HG03108 (cell line): ENCODE data around the gene SERPINE3.

Source experiments
- ATAC-seq: cut with Tn5 transposase; IDR thresholded peaks from one replicate; pipeline ENCODE4 v1.9.1; 2021; ENCODE audit warnings: moderate library complexity; ENCODE audit not compliant: unreplicated experiment

SERPINE3 gene

DNA sequence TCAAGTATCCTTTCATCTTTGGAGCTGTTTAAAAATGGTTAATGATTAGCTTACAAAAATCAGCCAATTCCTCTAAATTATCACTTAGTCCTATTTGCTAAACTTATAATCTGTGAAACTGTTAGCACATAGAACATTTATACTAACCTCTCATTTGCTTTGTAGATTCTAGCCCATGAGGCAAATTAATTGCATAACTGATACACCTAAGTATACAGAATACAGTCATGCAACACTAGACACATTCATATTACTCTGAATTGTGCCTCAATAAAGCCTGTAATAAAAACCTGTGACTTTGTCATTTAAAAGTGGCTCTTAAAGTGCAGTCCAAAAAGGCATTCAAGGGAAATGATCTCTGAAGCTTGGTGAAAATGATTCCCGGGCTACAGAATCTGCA, 21.0 kb downstream of the SERPINE3 start:
- ATAC-seq, result no peak

GRCh38 chr13:51361106-51361505, 21.6 kb downstream of the SERPINE3 start:
- no peak for ATAC-seq

GRCh38 chr13:51363625-51364024, 24.1 kb downstream of the SERPINE3 start:
- ATAC-seq, result no peak

DNA sequence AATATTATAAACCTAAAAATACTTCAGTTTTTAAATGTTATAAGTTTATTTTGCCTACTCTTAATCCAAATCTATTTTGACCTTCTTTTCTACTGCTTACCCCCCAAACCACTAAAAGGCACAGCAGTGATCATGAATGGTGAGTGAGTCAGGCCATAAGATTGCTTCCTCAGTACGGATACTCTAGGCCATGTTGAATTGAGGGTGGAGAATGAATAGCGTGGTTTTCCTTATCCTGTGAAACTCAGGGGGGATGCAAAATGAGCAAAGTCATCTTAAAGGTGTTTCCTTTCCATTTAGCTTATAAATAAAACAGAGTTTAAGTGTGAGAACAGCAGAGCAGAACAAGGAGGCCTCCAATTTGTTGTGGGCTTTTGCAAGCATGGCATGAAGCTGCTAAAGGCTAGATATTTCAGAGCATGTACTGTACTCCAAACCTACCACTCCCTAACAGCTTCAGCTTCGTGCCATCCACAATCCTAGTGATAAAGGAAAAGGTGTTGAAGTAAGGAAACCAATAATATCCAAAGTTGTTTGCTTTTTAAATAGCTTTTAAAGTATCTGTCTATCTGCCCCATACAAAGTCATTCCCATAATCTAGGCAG, 25.0 kb downstream of the SERPINE3 start:
- ATAC-seq, result no peak

- ATAC-seq, result no peak
Measured at GRCh38 chr13:51370116-51370515, 30.6 kb downstream of the SERPINE3 start.

DNA sequence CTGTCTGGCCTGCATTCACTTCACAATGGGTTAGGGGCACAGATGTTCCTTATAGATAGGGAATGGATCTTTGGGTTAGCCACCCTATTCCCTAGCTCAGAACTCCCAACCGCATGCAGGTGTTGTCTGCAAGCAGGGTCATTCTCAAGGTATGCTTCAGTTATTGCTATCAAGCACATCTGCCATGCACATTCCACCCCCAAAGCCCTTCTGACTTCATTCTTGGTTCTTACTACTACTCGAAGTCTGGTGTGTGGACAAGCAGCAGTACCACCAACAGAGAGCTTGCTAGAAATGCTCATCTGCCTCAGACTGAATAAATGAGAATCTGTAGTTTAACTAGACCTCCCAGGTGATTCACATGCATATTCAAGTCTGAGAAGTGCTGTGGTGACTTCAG, 31.3 kb downstream of the SERPINE3 start:
- no peak for ATAC-seq

GRCh38 chr13:51371768-51372399, 32.4 kb downstream of the SERPINE3 start:
- ATAC-seq, result no peak

DNA sequence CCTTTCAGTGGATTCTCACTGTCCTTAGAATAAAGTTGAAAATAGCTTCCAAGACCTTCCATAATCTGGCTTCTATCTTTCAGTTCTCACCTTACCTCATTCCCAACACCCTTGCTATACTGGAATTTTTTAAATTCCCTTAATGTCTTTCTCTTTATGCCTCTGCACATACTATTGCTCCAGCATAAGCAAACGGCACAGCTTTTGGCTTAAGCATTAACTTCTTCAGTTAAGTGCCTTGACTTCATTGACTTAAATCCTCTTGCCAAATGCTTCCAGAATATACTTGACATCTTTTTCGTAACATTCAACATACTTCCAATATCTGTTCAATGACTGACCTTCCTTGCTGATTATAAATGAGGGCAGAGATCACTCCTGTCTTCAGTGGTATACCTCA, 34.0 kb downstream of the SERPINE3 start:
- no peak for ATAC-seq

- ATAC-seq, result no peak
Measured at GRCh38 chr13:51380269-51380668, 40.8 kb downstream of the SERPINE3 start.

DNA sequence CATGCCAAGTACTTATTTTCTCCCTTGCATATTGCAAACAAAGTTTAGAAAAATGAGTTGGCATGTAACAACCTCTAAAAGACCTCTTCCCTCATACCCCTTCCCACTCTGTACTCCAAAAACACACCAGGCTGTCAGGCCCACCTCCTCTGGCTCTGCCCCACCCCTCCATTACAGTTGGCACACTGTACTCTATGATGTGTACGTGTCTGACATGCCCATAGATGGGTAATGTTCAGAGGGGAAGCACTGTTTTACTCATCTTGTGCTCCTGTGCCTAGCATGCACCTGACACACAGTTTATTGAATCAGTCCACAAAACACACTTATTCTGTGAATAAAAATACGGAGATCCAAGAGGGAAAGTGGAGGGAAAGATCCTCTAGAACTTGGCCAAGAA, 45.6 kb downstream of the SERPINE3 start:
- ATAC-seq, result no peak

GRCh38 chr13:51394724-51395123, 55.2 kb downstream of the SERPINE3 start:
- ATAC-seq, result no peak

GRCh38 chr13:51396352-51396751, 56.9 kb downstream of the SERPINE3 start:
- ATAC-seq, result peak; percentile 65

DNA sequence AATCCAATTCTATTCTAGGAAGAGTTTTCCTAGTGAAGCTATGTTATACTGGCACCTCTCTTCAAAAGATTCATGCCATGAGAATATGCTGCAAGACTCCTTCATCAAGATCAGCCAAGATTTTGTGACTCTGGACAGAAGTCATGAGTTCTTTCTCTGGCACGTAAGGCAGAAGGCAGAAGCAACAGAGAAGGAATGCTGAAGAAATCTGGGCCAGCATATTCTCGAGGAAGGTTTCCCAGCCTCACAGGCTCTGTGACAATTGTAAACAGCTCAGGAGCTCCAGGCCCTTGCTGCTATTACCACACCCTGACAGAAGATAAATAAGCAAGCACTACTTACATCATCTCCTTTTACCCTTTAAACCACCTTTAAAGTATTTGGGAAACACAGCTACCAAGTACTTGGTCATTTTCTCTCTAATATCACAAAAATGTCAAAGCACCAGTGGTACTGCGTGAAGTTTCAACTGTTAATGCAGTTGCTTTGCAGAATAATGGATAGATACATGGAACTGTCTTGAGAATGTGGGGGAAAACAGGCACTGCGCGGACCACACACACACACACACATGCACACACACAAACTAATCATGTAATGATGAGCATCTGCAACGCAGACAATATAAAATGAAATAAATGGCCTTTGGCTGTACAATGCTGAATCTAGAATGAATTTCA, 57.9 kb downstream of the SERPINE3 start:
- ATAC-seq, result no peak

GRCh38 chr13:51405176-51405575, 65.7 kb downstream of the SERPINE3 start:
- no peak for ATAC-seq

DNA sequence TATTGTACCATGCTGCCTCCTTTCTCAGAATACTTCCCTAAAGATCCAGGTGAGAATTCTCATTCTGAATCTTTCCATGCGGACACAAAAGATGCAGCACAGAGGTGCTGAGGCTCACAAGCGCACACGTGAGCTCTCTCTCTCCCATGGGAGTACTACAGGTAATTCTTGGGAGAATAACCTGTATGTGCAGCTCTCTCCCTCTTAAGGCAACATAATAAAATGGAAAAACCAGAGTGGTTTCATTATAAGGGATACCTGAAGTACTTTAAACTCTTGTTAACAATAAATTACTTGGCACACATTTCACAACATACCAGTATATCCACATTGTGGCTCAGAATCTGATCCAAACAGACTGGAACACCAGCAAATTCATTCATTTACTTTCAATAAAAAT, 72.9 kb downstream of the SERPINE3 start:
- ATAC-seq, result no peak
